BJ (cell line): ENCODE data around the gene USP53. TPM values are rescaled to one million over a fixed set of nuclear protein-coding genes. Genes with fewer than 3 reads are reported as not detected.
A peak's percentile ranks its signal among the peaks of the same experiment; 100 is the strongest.

Experiments
- CTCF ChIA-PET: fragments of 350-600 bp; formaldehyde crosslinking; extraction: SDS; loops from one replicate; lab custom pipeline; 2021; ENCODE audit warnings: antibody characterized with exemption, inconsistent platforms; lab: Yijun Ruan, JAX
- POLR2A ChIA-PET: fragments of 300-600 bp; sonication (Branson Sonifier 250); formaldehyde crosslinking; extraction: SDS; loops from one replicate; lab custom pipeline; 2021; ENCODE audit warnings: antibody characterized with exemption; lab: Charles Lee
- DNase-seq: peaks from one replicate; pipeline ENCODE4 v3.0.0-alpha.2; 2011; ENCODE audit warnings: low read depth
- H3K27me3 ChIP-seq: 2 replicates; pipeline ENCODE4 v1.6.0; 2011; ENCODE audit warnings: low read length; ENCODE audit not compliant: control insufficient read depth, insufficient read depth
- H3K36me3 ChIP-seq: 2 replicates; pipeline ENCODE4 v1.5.1; 2011; ENCODE audit warnings: low read length; ENCODE audit not compliant: control insufficient read depth, insufficient read depth
- H3K4me3 ChIP-seq: 2 replicates; pipeline ENCODE4 v1.5.1; 2011; ENCODE audit warnings: low read depth, mild to moderate bottlenecking, control low read depth, low read length
- CTCF ChIP-seq: IDR thresholded peaks from 2 replicates; pipeline ENCODE4 v1.5.1; 2011; ENCODE audit warnings: low read depth, mild to moderate bottlenecking, control low read depth, inconsistent platforms, low read length, moderate library complexity; ENCODE audit not compliant: insufficient read depth
- polyA plus RNA-seq: library from polyadenylated mRNA; depleted of rRNA; stranded (reverse); fragments of >200 nt; gene quantifications from 2 replicates; pipeline ENCODE4 v1.2.3, GENCODE V29; 2011

USP53 gene
- polyA plus RNA-seq, 1 experiment: 70.5 TPM

GRCh38 chr4:119314356-119314755, 101.8 kb downstream of the USP53 start:
- no peak for DNase-seq
- Histone ChIP-seq H3K4me3 (no peak overlapping the region), H3K36me3 (no peaks in the 10 kb centered on the region), H3K27me3 (no peaks in the 10 kb centered on the region)
- POLR2A ChIA-PET: no interaction called here
- CTCF ChIA-PET: interaction anchor here (0.9 to 4.8 kb wide), 7 partner anchors 11 to 741 kb away, joined by 3 to 28 read pairs (median 8); partner anchors contain the start of gene PDE5A
- TF ChIP-seq CTCF: peak; percentile 47

GRCh38 chr4:119315036-119315435, 102.5 kb downstream of the USP53 start:
- Histone ChIP-seq H3K27me3 (no peaks in the 10 kb centered on the region), H3K36me3 (no peaks in the 10 kb centered on the region), H3K4me3 (no peak overlapping the region)
- TF ChIP-seq CTCF: no peak
- ChIA-PET CTCF (interaction anchor here (1.7 to 4.8 kb wide), 4 partner anchors 178 to 740 kb away, joined by 6 to 28 read pairs (median 14); no protein-coding TSS in a partner anchor), POLR2A (no interaction called here)
- DNase-seq: no peak

GRCh38 chr4:119317990-119318389, 105.5 kb downstream of the USP53 start:
- DNase-seq: no peak
- no peak for TF ChIP-seq CTCF
- CTCF ChIA-PET: no interaction called here
- Histone ChIP-seq H3K36me3 (no peaks in the 10 kb centered on the region), H3K27me3 (no peaks in the 10 kb centered on the region), H3K4me3 (no peak overlapping the region)
- POLR2A ChIA-PET: no interaction called here

GRCh38 chr4:119321921-119322687, 109.6 kb downstream of the USP53 start, which contains the start of gene FABP2:
TSS of gene FABP2 (minus strand) at chr4:119322138. CDS start at chr4:119322102, 36 bp downstream.
- ChIA-PET CTCF (interaction anchor here (0.7 kb wide), 1 partner anchor 305 kb away, joined by 3 read pairs; no protein-coding TSS in a partner anchor), POLR2A (no interaction called here)
- Histone ChIP-seq H3K36me3 (no peaks in the 10 kb centered on the region), H3K4me3 (no peak within 1 kb of the TSS), H3K27me3 (no peaks in the 10 kb centered on the region)
- TF ChIP-seq CTCF: no peak
- no peak for DNase-seq

GRCh38 chr4:119328695-119329094, 116.2 kb downstream of the USP53 start:
- Histone ChIP-seq H3K27me3 (0 out of 2 replicates have a peak, but pooled peaks cover 2% of the 10 kb centered on the region), H3K4me3 (no peak overlapping the region), H3K36me3 (no peaks in the 10 kb centered on the region)
- TF ChIP-seq CTCF: no peak
- no peak for DNase-seq
- CTCF ChIA-PET: no interaction called here
- POLR2A ChIA-PET: no interaction called here
